GM23338 (cell line): ENCODE data around the gene C6.

Source experiments
- CREB1 ChIP-seq: fragments of 250-450 bp; sonication (Bioruptor Pico); IDR thresholded peaks from 2 replicates; pipeline ENCODE4 v1.5.0; 2020; ENCODE audit warnings: low read depth, mild to moderate bottlenecking, moderate library complexity
- EZH2 ChIP-seq: fragments of 200-600 bp; sonication (generic); IDR thresholded peaks from one replicate; pipeline ENCODE4 v1.8.0; 2017; ENCODE audit warnings: antibody characterized with exemption, mild to moderate bottlenecking, low read depth; ENCODE audit not compliant: unreplicated experiment
- EZH2phosphoT487 ChIP-seq: fragments of 200-600 bp; sonication (generic); IDR thresholded peaks from one replicate; pipeline ENCODE4 v1.8.1; 2018; ENCODE audit warnings: antibody characterized with exemption; ENCODE audit not compliant: unreplicated experiment
- POLR2AphosphoS5 ChIP-seq: IDR thresholded peaks from 2 replicates; pipeline ENCODE4 v1.6.1; 2016; ENCODE audit warnings: antibody characterized with exemption, low read depth
- REST ChIP-seq: IDR thresholded peaks from one replicate; pipeline ENCODE4 v1.6.1; 2018; ENCODE audit warnings: antibody characterized with exemption; ENCODE audit not compliant: unreplicated experiment
- TF ChIP-seq, protein P1 (sequence below), 2 experiments: fragments of 200-600 bp in 1 of 2; sonication (generic) in 1 of 2; conservative IDR thresholded peaks; 2 replicates each; pipeline versions ENCODE4 v1.5.1 to v1.6.1; 2016 to 2017; ENCODE audit warnings: antibody characterized with exemption in 2 of 2, low read depth in 2 of 2, mild to moderate bottlenecking in 2 of 2, moderate library complexity in 1 of 2

DNA sequence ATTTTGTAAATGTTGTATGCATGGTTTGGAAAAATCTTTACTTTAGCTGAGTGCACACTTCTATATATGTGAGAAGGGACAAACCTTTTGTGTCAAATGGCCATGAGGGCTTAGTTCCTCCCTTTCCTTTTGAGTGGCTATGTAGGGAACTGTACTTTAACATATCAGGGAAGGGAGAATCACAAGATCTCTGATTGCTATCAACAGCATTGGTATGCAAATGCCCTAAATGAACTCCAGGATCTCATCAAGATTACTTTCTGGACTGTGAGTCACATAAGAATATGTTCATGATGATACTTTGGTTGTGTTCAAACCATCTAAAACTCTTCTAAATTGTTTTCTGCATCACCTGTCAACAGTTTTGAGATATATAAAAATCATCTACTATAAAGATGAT, 111.0 kb downstream of the C6 start:
- TF ChIP-seq, protein P1, sequence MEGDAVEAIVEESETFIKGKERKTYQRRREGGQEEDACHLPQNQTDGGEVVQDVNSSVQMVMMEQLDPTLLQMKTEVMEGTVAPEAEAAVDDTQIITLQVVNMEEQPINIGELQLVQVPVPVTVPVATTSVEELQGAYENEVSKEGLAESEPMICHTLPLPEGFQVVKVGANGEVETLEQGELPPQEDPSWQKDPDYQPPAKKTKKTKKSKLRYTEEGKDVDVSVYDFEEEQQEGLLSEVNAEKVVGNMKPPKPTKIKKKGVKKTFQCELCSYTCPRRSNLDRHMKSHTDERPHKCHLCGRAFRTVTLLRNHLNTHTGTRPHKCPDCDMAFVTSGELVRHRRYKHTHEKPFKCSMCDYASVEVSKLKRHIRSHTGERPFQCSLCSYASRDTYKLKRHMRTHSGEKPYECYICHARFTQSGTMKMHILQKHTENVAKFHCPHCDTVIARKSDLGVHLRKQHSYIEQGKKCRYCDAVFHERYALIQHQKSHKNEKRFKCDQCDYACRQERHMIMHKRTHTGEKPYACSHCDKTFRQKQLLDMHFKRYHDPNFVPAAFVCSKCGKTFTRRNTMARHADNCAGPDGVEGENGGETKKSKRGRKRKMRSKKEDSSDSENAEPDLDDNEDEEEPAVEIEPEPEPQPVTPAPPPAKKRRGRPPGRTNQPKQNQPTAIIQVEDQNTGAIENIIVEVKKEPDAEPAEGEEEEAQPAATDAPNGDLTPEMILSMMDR (conservative IDR thresholded peaks at IDR 0.05; ENCODE audit: low read depth in 2 of 2): no peak
- TF ChIP-seq POLR2AphosphoS5: no peak
- no peak for TF ChIP-seq CREB1 (CRISPR knock-in tag)
- TF ChIP-seq EZH2: no peak
- TF ChIP-seq EZH2phosphoT487: no peak
- no peak for TF ChIP-seq REST
